GM12878 (cell line): ENCODE measurements around the gene RDM1. TPM values are rescaled to one million over a fixed set of nuclear protein-coding genes. Genes with fewer than 3 reads are reported as not detected.

Experiments
- ATF7 ChIP-seq: fragments of 450-650 bp; IDR thresholded peaks from 2 replicates; pipeline ENCODE4 v1.6.1; 2016; ENCODE audit warnings: low read depth, mild to moderate bottlenecking
- BACH1 ChIP-seq: fragments of 450-650 bp; IDR thresholded peaks from 2 replicates; pipeline ENCODE4 v1.6.1; 2017; ENCODE audit warnings: mild to moderate bottlenecking, borderline replicate concordance
- EP300 ChIP-seq, 2 experiments: fragments of 150-350 bp in 1 of 2; IDR thresholded peaks; 2 replicates each; pipeline ENCODE4 v1.6.1; 2011 to 2012; ENCODE audit warnings: low read depth in 2 of 2, low read length in 2 of 2, borderline replicate concordance in 1 of 2, improper control_type of control experiment in 1 of 2, inconsistent platforms in 1 of 2; ENCODE audit not compliant: control insufficient read depth in 1 of 2
- FOXM1 ChIP-seq: IDR thresholded peaks from 2 replicates; pipeline ENCODE4 v1.6.1; 2012; ENCODE audit warnings: low read depth, mild to moderate bottlenecking, inconsistent platforms, low read length, moderate library complexity
- MTA2 ChIP-seq: fragments of 450-650 bp; IDR thresholded peaks from 2 replicates; pipeline ENCODE4 v1.6.1; 2016; ENCODE audit warnings: low read depth, mild to moderate bottlenecking, moderate library complexity
- NBN ChIP-seq: fragments of 450-650 bp; IDR thresholded peaks from 2 replicates; pipeline ENCODE4 v1.6.1; 2016
- NRF1 ChIP-seq: conservative IDR thresholded peaks from 2 replicates; pipeline ENCODE4 v1.6.1; 2011; ENCODE audit warnings: mild to moderate bottlenecking, low read depth, low read length, improper control_type of control experiment
- PAX8 ChIP-seq: fragments of 450-650 bp; IDR thresholded peaks from 2 replicates; pipeline ENCODE4 v1.6.1; 2017; ENCODE audit warnings: mild to moderate bottlenecking, moderate library complexity
- RCOR1 ChIP-seq: conservative IDR thresholded peaks from 2 replicates; pipeline ENCODE4 v1.6.1; 2012; ENCODE audit warnings: low read depth, low read length, improper control_type of control experiment
- SP1 ChIP-seq: IDR thresholded peaks from one replicate; pipeline ENCODE4 v1.6.1; 2011; ENCODE audit warnings: low read depth, low read length
- SPI1 ChIP-seq: IDR thresholded peaks from 2 replicates; pipeline ENCODE4 v1.6.1; 2011; ENCODE audit warnings: low read depth, mild to moderate bottlenecking, low read length, moderate library complexity, borderline replicate concordance; ENCODE audit not compliant: insufficient read depth
- ZNF207 ChIP-seq: fragments of 450-650 bp; IDR thresholded peaks from 2 replicates; pipeline ENCODE4 v1.6.1; 2014; ENCODE audit warnings: antibody characterized with exemption, mild to moderate bottlenecking, borderline replicate concordance
- polyA plus RNA-seq, 11 experiments: library from polyadenylated mRNA; depleted of rRNA in 4 of 11; unstranded in 6 of 11; stranded (reverse) in 5 of 11; fragments of >200 nt; fragmentation: Nextera tagmentation in 4 of 11; fragmentation: Illumina TruSeq in 1 of 11; extraction: Ambion mirVana in 4 of 11; extraction: Trizol in 1 of 11; gene quantifications; 1 replicate in 1 of 11; 2 replicates in 10 of 11; pipeline versions ENCODE4 v1.2.1 to v1.2.3, GENCODE V29; 2011 to 2016; ENCODE audit warnings: inconsistent platforms in 2 of 11, missing spikeins in 2 of 11, low read depth in 1 of 11
- total RNA-seq, 4 experiments: library from RNA; depleted of rRNA in 3 of 4; stranded (reverse); fragments of >200 nt in 3 of 4; fragmentation: Illumina TruSeq in 1 of 4; extraction: Trizol in 1 of 4; gene quantifications; 2 replicates each; pipeline versions ENCODE4 v1.2.1 to v1.2.3, GENCODE V29; 2013 to 2021
- TF ChIP-seq, protein P1 (sequence below): fragments of 450-650 bp; IDR thresholded peaks from 2 replicates; pipeline ENCODE4 v1.6.1; 2017; ENCODE audit warnings: mild to moderate bottlenecking, moderate library complexity
- TF ChIP-seq, protein P2 (sequence below): IDR thresholded peaks from 2 replicates; pipeline ENCODE4 v1.6.1; 2011; ENCODE audit warnings: low read depth, mild to moderate bottlenecking, low read length, moderate library complexity, borderline replicate concordance; ENCODE audit errors: extremely low read depth
- TF ChIP-seq, protein P3 (sequence below): fragments of 450-650 bp; IDR thresholded peaks from 2 replicates; pipeline ENCODE4 v1.6.1; 2017; ENCODE audit warnings: antibody characterized with exemption, mild to moderate bottlenecking, moderate library complexity

The RDM1 gene
- total and polyA plus RNA-seq, 10 of the 15 experiments (the other 5 are each of a cell fraction or from before 2014, with no cell fraction given): 5.7 to 18.4 (median 10.7) TPM

DNA sequence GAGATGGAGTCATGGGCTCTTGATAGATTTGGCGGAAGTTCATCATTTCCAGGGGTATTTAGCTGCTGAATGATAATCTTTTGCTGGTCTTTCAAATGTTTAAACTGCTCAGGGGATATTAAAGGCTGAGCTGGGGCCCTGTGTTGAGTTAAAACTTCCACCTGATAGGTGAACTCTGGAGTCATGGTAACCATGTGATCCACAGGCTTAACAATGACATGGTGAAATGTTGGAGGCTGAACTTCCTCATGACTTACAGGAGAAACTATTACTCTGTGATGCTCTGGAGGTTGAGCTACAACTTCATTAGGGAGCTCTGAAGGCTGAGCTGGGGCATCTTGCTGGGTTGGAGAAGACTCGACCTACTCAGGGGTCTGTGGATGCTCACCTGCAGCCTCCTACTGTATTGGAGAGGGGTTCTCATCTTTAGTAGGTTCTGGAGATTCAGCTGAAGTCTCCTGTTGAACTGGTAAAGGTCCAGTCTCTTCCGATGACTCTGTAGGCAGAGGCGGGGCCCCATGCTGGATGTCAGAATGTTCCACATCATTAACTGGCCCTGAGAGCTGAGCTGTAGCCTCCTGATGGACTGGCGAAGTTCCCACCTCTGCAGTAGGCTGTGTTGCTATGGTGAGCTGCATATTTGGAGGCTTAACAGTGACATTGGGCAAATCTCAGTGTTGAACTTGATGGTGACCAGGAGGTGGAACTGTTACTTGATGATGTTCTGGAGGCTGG, 24.2 kb downstream of the RDM1 start (continued):
- TF ChIP-seq, protein P1, sequence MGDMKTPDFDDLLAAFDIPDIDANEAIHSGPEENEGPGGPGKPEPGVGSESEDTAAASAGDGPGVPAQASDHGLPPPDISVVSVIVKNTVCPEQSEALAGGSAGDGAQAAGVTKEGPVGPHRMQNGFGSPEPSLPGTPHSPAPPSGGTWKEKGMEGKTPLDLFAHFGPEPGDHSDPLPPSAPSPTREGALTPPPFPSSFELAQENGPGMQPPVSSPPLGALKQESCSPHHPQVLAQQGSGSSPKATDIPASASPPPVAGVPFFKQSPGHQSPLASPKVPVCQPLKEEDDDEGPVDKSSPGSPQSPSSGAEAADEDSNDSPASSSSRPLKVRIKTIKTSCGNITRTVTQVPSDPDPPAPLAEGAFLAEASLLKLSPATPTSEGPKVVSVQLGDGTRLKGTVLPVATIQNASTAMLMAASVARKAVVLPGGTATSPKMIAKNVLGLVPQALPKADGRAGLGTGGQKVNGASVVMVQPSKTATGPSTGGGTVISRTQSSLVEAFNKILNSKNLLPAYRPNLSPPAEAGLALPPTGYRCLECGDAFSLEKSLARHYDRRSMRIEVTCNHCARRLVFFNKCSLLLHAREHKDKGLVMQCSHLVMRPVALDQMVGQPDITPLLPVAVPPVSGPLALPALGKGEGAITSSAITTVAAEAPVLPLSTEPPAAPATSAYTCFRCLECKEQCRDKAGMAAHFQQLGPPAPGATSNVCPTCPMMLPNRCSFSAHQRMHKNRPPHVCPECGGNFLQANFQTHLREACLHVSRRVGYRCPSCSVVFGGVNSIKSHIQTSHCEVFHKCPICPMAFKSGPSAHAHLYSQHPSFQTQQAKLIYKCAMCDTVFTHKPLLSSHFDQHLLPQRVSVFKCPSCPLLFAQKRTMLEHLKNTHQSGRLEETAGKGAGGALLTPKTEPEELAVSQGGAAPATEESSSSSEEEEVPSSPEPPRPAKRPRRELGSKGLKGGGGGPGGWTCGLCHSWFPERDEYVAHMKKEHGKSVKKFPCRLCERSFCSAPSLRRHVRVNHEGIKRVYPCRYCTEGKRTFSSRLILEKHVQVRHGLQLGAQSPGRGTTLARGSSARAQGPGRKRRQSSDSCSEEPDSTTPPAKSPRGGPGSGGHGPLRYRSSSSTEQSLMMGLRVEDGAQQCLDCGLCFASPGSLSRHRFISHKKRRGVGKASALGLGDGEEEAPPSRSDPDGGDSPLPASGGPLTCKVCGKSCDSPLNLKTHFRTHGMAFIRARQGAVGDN: no peak
- no peak for TF ChIP-seq RCOR1
- TF ChIP-seq, protein P2, sequence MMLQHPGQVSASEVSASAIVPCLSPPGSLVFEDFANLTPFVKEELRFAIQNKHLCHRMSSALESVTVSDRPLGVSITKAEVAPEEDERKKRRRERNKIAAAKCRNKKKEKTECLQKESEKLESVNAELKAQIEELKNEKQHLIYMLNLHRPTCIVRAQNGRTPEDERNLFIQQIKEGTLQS: no peak
- TF ChIP-seq FOXM1: no peak
- no peak for TF ChIP-seq ZNF207
- TF ChIP-seq BACH1: no peak
- TF ChIP-seq PAX8: no peak
- TF ChIP-seq ATF7: no peak
- TF ChIP-seq EP300 (IDR thresholded peaks at IDR 0.05; ENCODE audit: borderline replicate concordance in 1 of 2, control insufficient read depth in 1 of 2, low read depth in 2 of 2, low read length in 2 of 2): no peak
- no peak for TF ChIP-seq NRF1
- no peak for TF ChIP-seq SPI1
- TF ChIP-seq MTA2: no peak
- TF ChIP-seq, protein P3, sequence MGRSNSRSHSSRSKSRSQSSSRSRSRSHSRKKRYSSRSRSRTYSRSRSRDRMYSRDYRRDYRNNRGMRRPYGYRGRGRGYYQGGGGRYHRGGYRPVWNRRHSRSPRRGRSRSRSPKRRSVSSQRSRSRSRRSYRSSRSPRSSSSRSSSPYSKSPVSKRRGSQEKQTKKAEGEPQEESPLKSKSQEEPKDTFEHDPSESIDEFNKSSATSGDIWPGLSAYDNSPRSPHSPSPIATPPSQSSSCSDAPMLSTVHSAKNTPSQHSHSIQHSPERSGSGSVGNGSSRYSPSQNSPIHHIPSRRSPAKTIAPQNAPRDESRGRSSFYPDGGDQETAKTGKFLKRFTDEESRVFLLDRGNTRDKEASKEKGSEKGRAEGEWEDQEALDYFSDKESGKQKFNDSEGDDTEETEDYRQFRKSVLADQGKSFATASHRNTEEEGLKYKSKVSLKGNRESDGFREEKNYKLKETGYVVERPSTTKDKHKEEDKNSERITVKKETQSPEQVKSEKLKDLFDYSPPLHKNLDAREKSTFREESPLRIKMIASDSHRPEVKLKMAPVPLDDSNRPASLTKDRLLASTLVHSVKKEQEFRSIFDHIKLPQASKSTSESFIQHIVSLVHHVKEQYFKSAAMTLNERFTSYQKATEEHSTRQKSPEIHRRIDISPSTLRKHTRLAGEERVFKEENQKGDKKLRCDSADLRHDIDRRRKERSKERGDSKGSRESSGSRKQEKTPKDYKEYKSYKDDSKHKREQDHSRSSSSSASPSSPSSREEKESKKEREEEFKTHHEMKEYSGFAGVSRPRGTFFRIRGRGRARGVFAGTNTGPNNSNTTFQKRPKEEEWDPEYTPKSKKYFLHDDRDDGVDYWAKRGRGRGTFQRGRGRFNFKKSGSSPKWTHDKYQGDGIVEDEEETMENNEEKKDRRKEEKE: no peak
- no peak for TF ChIP-seq NBN
- TF ChIP-seq SP1: no peak
